HG02981 (cell line): ENCODE results near the gene MCIDAS.

Source experiments
- ATAC-seq: cut with Tn5 transposase; IDR thresholded peaks from one replicate; pipeline ENCODE4 v1.9.1; 2021; ENCODE audit warnings: mild to moderate bottlenecking, moderate library complexity; ENCODE audit not compliant: unreplicated experiment

Gene MCIDAS

GRCh38 chr5:55171471-55171870 lies 55.6 kb downstream of the MCIDAS start:
- ATAC-seq, result no peak
